Stimulated activated CD4-positive, alpha-beta T cell treated with anti-CD3 and anti-CD28 coated beads, Interleukin-1b, Interleukin-23, amount 100 ng/mL, for 4 hours (primary cell): Measurements from ENCODE around the gene LRTM1.

ENCODE experiments used
- DNase-seq, 2 donors: peaks; one replicate each; pipeline ENCODE4 v3.0.0-alpha.2; 2020; ENCODE audit warnings: low read depth in 2 of 2

Gene LRTM1

DNA sequence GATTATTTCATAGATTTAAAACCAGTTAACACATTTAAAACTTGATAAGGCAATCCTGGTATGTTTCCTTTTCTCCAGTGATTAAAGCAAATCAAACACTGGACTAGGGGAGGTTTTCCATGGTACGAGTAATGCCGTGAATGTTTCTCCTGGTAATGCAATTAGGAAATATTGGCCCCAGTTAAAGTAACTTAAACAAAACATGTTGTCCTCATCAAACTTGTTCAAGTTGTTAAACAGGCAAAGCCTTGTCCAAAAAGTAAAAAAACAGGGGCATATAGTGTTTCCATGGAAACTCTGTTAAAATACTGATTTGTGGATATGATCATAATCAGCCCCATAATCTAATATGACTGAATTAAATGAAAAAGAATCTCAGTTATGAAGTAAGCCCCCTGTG lies 13.1 kb upstream of the LRTM1 start:
- DNase-seq, result no peak

DNA sequence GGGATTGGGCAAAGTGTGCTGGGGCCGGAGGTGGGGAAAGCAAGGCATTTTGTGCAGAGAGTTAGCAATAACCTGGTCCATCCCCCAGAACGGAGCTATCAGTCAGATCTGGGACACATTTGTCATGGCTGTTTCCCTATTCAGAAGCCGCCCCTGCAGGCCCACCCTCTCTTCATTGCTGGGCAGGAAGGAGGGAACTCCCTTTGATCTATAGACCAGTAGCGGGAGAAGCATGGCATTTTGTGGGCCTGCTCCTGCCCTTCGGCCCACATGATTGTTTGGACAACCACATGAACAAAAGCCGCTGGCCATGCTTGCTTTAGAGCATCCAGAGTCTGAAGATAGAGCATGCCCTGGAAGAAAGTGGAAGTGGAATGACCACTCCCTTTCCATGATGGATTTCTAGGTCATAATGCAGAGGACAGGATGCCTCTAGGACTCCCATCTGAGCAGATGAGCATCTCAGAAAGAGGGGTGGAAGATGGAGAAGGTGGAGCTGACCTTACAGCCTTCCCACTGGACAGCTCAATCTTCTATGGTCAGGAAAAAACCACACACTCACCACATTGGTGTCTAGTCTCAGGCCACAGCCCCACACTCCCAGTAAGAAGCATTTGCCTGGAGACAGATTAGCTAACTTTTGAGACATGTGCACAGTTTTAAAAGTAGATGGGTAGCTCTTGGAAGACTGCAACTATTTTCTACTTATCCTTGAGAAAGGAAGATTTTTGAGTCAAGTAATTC lies 11.9 kb upstream of the LRTM1 start:
- DNase-seq, result no peak

DNA sequence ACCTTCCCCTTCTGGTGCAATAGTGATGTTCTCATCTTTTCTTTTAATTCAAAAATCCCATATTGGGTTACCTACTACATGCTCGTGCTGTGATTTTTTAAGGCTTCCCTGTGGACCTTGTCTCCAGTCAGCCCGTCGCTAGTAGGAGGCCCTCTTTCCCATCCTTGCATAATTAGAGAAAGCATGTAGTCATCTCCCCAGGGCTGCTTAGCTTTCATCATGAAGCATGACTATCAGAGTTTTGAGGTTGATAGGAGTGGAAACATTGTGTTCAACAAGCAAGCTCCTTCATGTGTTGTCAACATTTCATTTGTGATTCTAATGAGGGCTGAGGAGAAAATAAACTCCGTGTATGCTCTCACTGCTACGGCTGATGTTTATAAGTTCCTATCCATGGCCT lies 8.7 kb upstream of the LRTM1 start:
- no peak for DNase-seq

DNA sequence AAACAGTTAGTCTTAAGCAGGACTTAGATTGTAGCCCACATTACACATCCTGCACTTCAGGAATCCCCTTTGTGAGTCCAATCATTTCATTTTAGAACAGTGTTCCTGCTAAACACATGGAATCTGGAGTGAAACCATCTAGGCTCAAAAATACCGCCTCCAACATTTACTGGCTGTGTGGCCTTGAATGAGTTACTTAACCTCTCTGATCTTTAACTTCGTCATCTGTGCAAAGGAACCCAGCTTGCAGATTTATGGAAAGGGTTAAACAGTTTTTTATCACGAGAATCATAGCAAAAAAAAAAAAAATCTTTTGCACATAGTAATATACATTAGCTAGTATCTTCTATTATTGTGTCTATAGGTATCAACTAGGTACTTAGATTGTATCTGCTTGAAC lies 8.0 kb upstream of the LRTM1 start:
- DNase-seq, result no peak

DNA sequence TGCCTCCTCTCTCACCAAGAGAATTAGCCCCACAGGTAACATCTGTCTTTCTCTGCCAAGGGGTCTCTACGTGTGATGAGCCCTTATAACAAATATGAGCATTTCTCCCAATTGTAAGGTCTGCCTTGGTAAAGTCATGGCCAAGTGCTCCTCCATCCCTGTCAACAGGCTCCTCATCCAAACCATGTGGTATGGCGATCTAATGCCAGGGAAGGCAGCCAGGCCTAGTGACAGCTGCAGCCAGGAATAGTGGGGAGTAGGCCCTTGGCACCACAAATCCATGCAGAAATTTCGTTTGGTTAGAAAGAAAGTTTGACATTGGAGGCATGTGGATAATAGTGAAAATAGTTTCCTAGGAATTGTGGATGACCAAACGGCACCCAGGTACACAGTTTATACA lies 4.7 kb upstream of the LRTM1 start:
- DNase-seq, result no peak

DNA sequence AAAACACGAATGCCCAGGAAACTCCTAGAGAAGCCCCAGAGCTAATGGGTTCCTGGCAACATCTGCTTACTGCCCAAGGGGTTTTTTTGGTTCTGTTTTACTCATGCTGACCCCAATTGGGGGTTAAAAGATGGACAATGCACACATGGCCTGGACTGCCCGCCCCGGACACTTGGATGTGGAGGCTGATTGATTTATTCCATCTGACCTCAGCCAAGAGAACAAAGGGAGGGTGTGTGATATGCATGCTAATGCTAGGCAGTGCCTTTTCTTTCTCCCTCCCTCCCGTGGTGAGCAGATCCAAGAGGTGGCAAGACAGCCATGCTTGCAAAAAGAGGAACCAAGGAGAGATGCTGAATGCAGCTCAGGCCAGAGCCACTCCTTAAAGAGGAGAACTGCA lies 3.3 kb upstream of the LRTM1 start:
- DNase-seq, result no peak

DNA sequence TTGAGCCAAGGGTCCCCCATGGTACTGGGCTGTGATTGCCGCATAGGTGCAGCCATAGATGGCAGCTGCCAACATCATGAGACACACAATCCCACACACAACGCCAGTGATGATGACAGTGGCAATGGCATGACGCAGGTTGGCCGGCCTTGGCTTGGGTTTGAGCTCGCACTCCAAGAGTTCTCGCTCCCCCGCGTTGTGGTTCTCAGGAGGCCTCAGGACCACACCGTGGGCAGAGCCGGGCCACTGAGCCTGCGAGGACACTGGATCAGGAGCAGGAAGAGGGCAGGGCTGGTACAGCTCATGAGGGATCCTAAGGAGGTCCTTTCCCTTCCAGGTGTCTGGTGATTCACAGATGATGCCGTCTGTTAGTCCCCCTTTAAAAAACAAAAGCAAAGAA lies 9.3 kb downstream of the LRTM1 start:
- no peak for DNase-seq

DNA sequence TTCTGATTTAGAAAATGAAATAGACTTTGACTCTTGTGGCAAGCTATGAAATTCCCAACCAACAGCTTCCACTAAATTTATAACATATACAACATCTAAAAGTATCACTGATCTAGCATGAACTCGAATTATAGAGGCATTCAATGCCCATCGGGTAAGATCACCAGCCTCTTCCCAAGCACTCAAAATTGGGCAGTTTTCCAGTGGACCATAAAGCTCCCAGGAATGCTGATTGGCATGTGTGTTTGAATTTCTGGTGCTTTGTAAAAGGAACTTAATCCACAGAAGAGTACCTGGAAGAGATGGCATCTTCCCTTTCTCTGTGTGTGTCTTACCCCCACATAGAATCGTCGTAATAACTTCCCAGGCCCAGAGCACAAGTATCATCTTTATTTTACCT lies 10.0 kb downstream of the LRTM1 start:
- no peak for DNase-seq

DNA sequence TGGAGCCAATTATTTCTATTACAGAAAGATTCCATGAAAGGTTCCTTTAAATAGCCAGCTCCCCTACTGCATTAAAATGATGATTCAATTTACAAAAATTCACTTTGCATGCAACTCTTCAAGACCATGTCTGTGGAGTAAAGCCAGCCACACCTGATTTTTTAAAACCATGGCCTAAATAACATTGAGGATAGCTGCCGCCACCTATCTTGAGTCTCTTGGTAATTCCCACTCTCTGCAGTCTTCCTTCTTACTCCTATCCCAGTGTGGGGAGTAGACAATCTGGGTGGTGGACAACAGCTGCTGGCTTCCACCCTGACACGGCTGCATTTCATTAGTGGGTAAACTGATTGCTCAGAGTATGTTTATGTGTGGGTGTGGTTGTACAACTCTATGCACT lies 10.7 kb downstream of the LRTM1 start:
- DNase-seq, result no peak

DNA sequence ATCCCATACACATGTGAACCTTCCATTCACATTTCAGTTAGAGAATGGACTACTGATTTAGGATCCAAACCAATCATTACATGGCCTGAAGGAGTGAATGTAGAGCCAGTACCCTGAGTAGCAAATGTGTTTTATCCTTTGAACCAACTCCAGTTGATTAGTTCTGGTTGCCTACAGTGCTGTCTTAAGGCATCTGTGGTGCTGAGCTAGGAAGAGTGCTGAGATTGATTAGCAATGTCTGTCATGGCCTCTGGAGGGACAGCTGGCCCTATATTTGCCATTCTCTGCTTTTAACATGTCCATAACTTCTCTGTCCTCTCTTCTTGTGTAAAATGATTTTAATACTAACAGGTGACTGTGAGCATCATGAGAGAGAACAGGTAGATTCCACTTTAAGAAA lies 11.1 kb downstream of the LRTM1 start:
- DNase-seq, result no peak

DNA sequence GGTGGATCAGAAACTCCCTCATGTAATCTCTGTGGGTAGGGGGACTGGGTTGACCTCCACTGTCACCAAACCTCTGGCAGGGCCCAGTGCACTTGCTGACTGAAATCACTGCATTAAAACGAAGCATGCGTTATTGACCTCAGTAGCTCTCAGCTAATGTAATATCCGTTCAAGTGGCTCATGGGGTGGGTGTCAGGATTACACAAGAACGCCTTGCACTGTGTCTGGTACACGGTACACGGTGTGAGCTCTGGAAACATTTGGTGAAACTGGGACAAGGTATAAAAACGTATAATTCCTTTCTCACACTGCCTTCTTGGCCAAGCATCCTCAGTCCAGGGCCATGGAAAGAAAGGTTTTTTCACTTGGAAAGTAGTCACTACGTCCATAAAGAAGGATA lies 11.9 kb downstream of the LRTM1 start:
- no peak for DNase-seq

DNA sequence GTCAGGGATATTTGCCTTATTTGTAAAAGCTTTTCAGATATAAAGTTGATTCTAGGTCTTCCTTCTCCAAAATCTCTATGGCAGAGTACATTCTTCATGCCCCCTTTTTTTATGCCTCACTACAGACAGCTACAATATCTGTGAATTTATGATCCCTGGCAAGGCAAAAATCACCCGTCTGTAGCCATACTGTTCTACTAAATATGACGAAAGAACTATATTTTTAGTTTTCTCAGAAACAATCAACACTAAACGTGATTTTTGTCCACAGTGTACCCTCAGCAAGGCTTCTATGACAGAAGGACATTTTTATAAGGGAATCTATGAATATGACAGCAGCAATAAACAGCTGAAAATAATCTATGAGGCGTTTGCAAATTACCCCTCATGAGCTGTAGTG lies 12.7 kb downstream of the LRTM1 start:
- no peak for DNase-seq

DNA sequence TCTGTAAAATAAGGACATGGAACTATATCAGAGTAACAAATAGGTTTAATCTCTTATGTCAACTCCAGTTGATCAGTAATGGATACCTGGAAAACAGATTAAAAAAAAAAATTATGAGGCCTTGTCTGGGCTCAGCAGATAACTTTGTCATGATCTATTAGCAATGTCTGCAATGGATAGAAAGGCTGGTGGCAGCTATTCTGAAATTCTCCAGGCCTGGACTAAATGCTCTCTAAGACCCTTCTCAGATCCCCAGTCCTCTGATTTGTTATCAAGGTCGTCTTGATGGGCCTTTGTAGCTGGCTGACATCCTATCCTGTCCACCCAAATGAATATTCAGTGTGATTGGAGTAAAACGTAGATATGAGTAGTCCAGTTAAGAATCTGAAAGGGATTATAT lies 13.7 kb downstream of the LRTM1 start:
- no peak for DNase-seq

DNA sequence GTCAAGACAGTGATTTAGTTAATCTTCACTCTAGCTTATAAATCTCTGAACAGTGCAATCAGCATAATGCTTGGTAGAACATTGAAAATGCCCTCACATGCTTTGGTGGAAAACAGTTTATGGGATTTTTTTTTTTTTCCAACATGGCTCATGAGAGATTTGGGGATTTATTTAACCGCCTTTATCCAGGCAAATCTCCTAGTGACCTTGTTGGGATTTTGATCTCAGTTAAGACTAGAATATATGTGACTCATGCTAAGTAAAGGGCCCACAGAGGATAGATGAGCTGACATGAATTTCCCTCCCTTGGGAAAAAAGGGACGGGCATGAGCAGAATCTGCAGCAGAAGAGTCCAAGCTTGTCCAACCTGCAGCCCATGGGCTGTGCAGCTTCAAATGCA lies 18.7 kb downstream of the LRTM1 start:
- DNase-seq, result no peak

DNA sequence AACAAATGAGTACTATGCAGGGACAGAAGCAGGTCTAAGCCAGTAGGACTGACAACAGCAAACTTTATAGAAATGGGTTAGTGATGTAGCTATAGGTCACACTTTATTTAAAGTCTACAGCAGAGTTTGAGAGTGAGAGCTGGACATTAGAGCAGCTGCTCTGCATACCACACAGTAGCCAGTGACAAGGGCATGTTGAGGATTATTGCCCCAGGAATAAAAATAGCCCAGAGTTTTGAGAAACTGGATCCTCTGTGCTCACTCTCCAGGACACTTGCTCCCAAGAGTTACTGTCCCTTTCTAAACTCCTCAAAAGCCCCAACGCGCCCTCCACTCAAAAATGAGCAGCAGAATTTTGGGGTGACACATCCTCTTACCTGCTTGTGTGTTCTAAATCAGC lies 21.1 kb downstream of the LRTM1 start:
- DNase-seq, result no peak

DNA sequence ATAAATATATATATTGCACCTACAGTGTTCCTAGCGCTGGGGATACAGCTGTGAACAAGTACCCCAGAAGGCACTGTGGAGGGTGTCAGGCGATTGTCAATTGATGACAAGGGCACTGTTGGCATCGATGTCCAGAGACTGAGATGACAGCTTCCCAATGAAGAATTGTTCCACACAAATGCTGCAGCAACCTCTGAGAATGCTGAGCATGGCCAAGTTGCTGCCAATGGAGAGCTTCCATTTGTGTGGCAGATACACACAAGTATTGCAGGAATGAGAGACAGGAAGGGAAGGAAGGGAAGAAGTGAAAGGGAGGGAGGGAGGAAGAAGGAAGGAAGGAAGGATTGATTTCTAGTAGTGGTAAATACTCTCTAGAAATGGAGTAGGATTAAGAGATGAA lies 21.9 kb downstream of the LRTM1 start:
- DNase-seq, result no peak

DNA sequence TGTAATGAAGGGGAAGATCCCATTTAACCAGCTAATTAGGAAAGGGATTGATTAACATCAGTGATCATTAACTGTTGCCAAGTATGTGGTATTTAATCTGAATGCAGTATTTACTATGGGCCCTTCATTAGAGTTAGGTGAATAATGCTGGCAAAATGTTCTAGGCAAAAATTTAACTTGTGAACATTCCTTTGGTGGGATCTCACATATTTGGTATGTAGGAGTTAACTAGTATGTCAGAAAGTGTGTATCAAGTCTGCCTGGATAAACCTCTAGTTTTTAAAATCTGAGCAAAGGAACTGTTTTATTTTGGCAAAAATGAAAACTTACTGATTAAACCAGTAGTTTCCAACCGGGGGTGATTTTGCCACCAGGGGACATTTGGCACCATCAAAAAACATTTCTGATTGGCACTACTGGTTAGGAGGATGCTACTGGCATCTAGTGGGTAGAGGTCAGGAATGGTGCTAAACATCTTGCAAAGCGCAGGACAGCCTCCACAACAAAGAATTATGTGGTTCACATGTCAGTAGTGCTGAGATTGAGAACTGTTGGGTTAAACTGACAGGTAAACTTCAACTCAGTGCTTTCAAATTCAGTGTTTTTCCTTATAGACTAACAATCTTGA lies 22.5 kb downstream of the LRTM1 start:
- DNase-seq, result no peak

DNA sequence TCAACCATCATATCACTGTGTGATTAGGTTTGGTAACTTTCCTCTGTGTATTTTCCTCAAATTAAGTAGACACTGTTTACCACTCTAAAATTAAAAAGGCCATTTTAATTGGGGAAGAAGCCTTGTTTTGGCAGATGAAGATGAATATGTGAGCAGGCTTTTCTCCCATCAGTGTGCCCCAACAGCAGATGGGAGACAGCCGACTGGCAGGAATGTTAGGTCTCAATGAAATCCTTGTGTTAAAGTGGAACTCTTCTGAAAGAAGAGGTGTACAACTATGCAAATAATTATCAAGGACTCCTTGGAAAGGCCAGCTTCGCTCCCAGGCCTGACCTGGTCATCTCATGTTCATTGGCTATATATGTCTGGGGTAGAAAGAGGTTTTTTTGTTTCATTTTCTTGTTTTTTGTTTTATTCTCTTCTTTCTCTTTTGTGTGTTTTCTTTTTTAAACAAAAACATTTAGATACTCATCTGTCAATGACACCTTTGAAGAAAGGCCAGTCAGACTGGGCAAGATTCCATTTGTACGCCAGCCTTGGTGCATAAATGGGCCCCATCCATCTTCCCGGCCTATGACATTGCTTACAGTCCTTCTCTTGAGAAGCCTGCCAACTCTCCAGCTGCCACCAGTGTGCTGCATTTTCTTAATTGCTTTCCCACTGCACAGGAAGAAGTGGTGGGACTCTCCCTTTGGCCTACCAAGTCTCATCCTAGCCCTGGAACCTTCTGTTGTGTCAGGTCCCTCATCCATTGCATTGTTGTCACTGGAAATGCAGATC lies 25.8 kb downstream of the LRTM1 start:
- no peak for DNase-seq

DNA sequence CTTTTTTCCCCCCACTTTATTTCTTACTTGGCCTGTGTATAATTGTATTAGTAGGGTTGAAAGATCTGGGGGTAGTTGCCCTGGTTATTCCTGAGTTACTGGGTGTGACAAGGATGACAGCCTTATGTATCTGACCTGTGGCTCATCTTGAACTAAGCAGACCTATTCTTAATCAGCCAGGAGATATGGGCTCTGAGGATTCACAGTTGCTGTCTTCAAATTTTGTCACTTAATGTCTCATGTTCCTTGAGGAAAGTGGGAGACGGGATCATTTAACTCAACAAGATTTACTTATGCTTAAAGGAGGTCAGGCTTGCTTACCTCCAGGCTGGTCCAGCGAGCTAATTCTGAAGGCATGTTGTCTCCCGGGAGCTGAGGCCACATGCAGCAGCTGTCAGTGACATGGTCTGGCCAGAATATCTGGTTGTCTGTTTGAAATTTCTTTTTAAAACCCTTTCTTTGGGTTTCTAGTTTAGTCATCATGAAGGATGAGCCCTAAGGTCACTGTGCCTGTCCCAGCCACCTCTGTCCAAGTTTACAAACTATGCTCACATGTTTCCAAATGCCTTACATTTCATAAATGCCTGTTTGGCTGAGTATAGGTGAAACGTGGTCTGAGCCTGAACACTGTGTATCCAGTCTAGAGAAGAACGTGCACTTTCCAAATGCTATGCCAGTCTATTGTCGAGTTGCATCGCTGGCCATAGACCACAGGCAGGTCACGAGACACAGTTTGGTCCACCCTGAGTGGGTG lies 26.8 kb downstream of the LRTM1 start:
- no peak for DNase-seq

DNA sequence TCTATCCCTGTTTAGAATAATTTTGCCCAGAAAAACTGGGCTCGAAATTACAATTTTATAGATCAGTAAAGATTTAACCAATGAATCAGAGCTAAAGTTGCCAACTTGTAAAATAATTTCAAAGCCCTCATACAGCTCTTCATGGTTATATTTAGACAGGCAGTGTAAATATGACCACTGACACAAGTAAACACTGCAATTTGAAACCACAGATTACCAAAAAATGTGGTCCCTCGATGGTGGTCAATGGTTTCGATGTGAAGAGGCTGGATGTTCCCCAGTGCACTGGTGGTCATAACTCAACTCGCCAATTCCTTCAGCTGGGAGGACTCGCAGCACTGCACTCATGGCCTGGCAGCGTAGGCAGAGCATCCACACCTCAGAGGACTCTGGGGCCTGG lies 28.6 kb downstream of the LRTM1 start:
- no peak for DNase-seq

DNA sequence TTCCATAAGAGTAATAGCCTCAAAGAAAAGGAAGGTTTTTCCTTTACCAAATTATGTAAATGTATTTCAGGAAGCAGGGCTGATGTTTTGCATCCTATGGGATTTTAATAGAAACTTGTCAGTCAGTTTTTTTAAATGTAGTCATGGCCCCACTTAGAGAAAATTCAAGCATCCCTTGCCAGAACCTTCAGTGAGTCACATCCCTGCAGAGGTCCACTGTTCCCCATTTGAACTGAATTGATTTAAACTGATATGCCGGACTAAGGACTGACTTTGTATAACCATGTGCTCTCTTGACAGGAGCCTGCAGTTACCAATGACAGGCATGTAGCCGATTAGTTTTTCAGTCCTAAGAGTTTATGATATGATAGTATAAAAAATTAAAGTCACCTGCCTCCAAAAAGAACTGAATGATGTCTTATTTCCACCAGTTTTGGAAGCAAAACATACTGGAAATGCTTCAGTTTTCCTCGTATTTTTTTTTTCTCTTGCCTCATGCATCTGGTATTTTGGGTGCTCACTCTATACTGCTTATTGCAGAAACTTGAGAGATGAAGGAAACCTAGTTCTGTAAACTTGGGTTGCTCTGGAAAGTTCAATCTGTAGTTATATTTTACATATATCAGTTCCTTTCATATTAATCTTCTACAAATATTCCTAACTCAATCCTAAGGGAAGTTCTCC lies 30.7 kb downstream of the LRTM1 start:
- DNase-seq, result no peak

DNA sequence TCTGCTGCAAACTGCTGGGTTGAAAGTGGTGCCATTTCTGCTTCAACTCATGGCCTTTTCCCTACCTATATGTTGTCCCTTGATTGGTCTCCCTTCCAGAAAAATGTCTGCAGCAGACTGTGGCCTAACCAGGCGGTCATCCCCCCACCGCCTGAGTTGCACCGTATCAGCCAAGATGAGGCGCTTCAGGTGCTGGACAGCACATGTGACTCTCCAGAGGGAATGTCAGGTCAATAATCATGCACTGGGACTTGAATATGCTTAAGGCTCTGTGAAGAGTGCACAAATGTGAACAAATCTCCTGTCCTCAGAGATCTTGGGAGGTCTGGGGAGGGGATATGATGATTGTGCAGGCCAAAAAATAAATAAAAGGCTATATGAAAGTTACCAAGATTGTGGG lies 32.2 kb downstream of the LRTM1 start:
- DNase-seq, result no peak
